Measurements from ENCODE around the gene SNAI3.

SNAI3 gene

DNA sequence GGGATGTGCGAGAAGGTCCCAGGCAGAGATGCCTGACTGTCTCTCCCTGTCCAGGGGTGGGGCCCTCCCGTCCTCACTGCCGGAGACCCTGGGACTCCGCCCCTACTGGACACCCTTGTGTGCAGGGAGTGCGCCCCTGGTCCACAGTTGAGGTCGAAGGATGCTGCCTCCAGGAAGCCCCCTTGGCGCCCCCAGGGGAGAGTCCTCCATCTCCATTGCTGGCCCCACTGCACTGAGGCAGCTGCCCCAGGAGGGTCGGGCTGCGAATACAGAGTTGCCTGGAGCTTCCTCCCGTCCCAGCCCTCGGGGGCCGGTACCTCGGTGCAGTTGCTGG is 46.6 kb upstream of the SNAI3 start:
- TF ChIP-seq EZH2phosphoT487 (conservative IDR thresholded peaks at IDR 0.05; ENCODE audit: low read length) = no peak
- TF ChIP-seq, protein P1, sequence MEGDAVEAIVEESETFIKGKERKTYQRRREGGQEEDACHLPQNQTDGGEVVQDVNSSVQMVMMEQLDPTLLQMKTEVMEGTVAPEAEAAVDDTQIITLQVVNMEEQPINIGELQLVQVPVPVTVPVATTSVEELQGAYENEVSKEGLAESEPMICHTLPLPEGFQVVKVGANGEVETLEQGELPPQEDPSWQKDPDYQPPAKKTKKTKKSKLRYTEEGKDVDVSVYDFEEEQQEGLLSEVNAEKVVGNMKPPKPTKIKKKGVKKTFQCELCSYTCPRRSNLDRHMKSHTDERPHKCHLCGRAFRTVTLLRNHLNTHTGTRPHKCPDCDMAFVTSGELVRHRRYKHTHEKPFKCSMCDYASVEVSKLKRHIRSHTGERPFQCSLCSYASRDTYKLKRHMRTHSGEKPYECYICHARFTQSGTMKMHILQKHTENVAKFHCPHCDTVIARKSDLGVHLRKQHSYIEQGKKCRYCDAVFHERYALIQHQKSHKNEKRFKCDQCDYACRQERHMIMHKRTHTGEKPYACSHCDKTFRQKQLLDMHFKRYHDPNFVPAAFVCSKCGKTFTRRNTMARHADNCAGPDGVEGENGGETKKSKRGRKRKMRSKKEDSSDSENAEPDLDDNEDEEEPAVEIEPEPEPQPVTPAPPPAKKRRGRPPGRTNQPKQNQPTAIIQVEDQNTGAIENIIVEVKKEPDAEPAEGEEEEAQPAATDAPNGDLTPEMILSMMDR (IDR thresholded peaks at IDR 0.05; ENCODE audit: insufficient read depth, low read length, poor library complexity, severe bottlenecking) = no peak
- no peaks in the 10 kb centered on the region for H3F3A ChIP-seq (ENCODE audit: insufficient read depth)
- no peak overlapping the region for H3K4me3 ChIP-seq (ENCODE audit: insufficient read depth, low read length, poor library complexity, severe bottlenecking)
- no peaks in the 10 kb centered on the region for H3K36me3 ChIP-seq (ENCODE audit: low read length)
- no peak overlapping the region for H3K4me2 ChIP-seq (ENCODE audit: low read depth, low read length, poor library complexity, severe bottlenecking)
- H3K27me3 ChIP-seq (ENCODE audit: low read length) = no peaks in the 10 kb centered on the region
- H3K9me3 ChIP-seq (ENCODE audit: insufficient read depth, low read length) = no peaks in the 10 kb centered on the region
- no peaks in the 10 kb centered on the region for H3K9me2 ChIP-seq (replicated peaks; ENCODE audit: insufficient read depth, low read length)
- no peaks in the 10 kb centered on the region for H4K20me1 ChIP-seq (ENCODE audit: low read depth, low read length)
- no peak overlapping the region for H3K27ac ChIP-seq (ENCODE audit: low read depth, low read length)
- H2AFZ ChIP-seq (ENCODE audit: low read depth, low read length, severe bottlenecking) = no peak overlapping the region
- no peaks in the 10 kb centered on the region for H3K79me2 ChIP-seq (ENCODE audit: insufficient read depth, low read length)
- no peak overlapping the region for H3K9ac ChIP-seq (ENCODE audit: low read length)

DNA sequence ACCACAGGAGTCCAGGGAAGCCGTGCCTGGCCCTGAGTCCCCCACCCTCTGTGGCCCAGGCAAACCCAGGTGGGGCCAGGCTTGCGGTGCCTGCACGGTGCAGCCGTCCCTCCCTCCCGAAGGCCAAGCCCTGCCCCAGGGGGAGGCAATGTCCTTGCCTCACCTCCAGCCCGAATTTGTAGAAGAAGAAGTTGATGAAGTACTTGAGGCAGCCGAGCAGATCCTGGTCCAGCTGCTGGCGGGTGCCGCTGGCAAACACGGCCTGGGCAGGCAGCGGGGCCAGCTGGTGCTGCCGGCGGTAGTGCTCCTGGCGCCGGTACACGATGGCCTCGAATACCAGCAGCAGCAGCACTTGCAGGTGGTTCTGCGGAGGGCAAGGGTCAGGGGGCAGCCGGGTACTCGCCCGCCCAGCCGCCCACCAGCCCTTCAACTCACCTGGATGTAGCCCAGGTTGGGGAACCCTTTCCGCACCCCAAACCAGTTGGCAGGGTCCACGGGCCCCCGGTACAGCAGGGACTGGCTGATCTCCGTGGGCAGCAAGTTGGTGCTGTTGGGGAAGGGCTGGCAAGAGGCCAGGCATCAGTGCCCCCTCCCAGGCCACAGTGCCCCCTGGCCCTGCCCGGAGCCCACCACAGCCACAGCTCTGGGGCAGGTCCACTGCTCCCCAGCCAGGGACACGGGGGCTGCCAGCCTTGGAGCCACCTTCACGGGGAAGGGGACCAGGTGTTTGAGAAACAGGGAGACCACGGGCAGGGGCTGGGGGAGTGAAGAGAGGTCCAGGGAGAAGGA is 46.1 kb upstream of the SNAI3 start:
- Histone ChIP-seq H3K36me3 (ENCODE audit: low read length) (no peaks in the 10 kb centered on the region), H3K79me2 (ENCODE audit: insufficient read depth, low read length) (no peaks in the 10 kb centered on the region), H3F3A (ENCODE audit: insufficient read depth) (no peaks in the 10 kb centered on the region), H3K27me3 (ENCODE audit: low read length) (no peaks in the 10 kb centered on the region), H4K20me1 (ENCODE audit: low read depth, low read length) (no peaks in the 10 kb centered on the region), H2AFZ (ENCODE audit: low read depth, low read length, severe bottlenecking) (no peak overlapping the region), H3K27ac (ENCODE audit: low read depth, low read length) (no peak overlapping the region), H3K9me3 (ENCODE audit: insufficient read depth, low read length) (no peaks in the 10 kb centered on the region), H3K9me2 (replicated peaks; ENCODE audit: insufficient read depth, low read length) (no peaks in the 10 kb centered on the region), H3K4me3 (ENCODE audit: insufficient read depth, low read length, poor library complexity, severe bottlenecking) (no peak overlapping the region), H3K4me2 (ENCODE audit: low read depth, low read length, poor library complexity, severe bottlenecking) (no peak overlapping the region), H3K9ac (ENCODE audit: low read length) (no peak overlapping the region)
- TF ChIP-seq, protein P1 (IDR thresholded peaks at IDR 0.05; ENCODE audit: insufficient read depth, low read length, poor library complexity, severe bottlenecking) = no peak
- TF ChIP-seq EZH2phosphoT487 (conservative IDR thresholded peaks at IDR 0.05; ENCODE audit: low read length) = no peak

DNA sequence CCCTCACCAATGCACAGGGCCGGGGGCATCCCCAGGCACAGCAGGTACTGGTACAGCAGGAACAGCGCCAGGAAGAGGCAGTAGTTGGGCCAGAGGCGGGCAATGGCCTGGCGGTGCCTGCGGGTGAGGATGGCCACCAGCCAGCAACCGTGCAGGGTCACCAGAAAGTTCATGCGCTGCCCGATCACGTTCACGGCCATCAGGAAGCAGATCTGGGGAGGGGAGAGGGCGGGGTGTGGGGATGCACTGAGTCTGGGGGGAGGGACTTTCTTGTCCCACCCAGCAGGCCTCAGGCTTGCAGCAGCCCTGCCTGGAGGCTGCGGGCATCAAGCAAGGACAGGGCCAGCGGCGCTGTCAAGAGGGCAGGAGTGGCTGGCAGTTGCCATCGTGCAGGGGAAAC is 45.4 kb upstream of the SNAI3 start:
- Histone ChIP-seq H3K9me2 (replicated peaks; ENCODE audit: insufficient read depth, low read length) (no peaks in the 10 kb centered on the region), H4K20me1 (ENCODE audit: low read depth, low read length) (no peaks in the 10 kb centered on the region), H3K4me2 (ENCODE audit: low read depth, low read length, poor library complexity, severe bottlenecking) (no peak overlapping the region), H3K27ac (ENCODE audit: low read depth, low read length) (no peak overlapping the region), H3K27me3 (ENCODE audit: low read length) (no peaks in the 10 kb centered on the region), H3F3A (ENCODE audit: insufficient read depth) (no peaks in the 10 kb centered on the region), H2AFZ (ENCODE audit: low read depth, low read length, severe bottlenecking) (no peak overlapping the region), H3K36me3 (ENCODE audit: low read length) (no peaks in the 10 kb centered on the region), H3K79me2 (ENCODE audit: insufficient read depth, low read length) (no peaks in the 10 kb centered on the region), H3K9ac (ENCODE audit: low read length) (no peak overlapping the region), H3K4me3 (ENCODE audit: insufficient read depth, low read length, poor library complexity, severe bottlenecking) (no peak overlapping the region), H3K9me3 (ENCODE audit: insufficient read depth, low read length) (no peaks in the 10 kb centered on the region)
- TF ChIP-seq, protein P1 (IDR thresholded peaks at IDR 0.05; ENCODE audit: insufficient read depth, low read length, poor library complexity, severe bottlenecking) = no peak
- no peak for TF ChIP-seq EZH2phosphoT487 (conservative IDR thresholded peaks at IDR 0.05; ENCODE audit: low read length)

Data from SU-DHL-6 (cell line).